Measurements from ENCODE around the gene UPK1A. TPM values are rescaled to one million over a fixed set of nuclear protein-coding genes. Genes with fewer than 3 reads are reported as not detected.

UPK1A gene
- polyA plus RNA-seq, 4 donors = 1.6 to 48.7 (median 31.6) TPM

Other genes starting within 250 kb of the UPK1A start
- gene FFAR2, start 218.3 kb upstream of the UPK1A start, polyA plus RNA-seq (ENCODE audit: insufficient read length in 4 of 4) = under 1 TPM; 0.21 to 0.37 (median 0.33) TPM
- under 1 TPM; 0.44 to 0.87 (median 0.63) TPM for gene KRTDAP, start 176.1 kb upstream of the UPK1A start, polyA plus RNA-seq (ENCODE audit: insufficient read length in 4 of 4)
- gene DMKN, start 152.9 kb upstream of the UPK1A start, polyA plus RNA-seq (ENCODE audit: insufficient read length in 4 of 4) = 10 to 100 TPM; 76.2 to 91.6 (median 82.7) TPM
- gene SBSN, start 138.2 kb upstream of the UPK1A start, polyA plus RNA-seq (ENCODE audit: insufficient read length in 4 of 4) = under 1 TPM in 2 of 4 donors, not detected in 2; 0.04 to 0.14 TPM
- not detected for gene GAPDHS, start 133.1 kb upstream of the UPK1A start, polyA plus RNA-seq (ENCODE audit: insufficient read length in 4 of 4)
- gene TMEM147, start 120.9 kb upstream of the UPK1A start, polyA plus RNA-seq (ENCODE audit: insufficient read length in 4 of 4) = 100 to 1,000 TPM in 1 of 4 donors, 10 to 100 TPM in 3; 87.8 to 113 (median 90.9) TPM
- under 1 TPM in 2 of 4 donors, not detected in 2; 0.05 to 0.10 TPM for gene ATP4A, start 102.9 kb upstream of the UPK1A start, polyA plus RNA-seq (ENCODE audit: insufficient read length in 4 of 4)
- not detected for gene PMIS2, start 80.3 kb upstream of the UPK1A start, polyA plus RNA-seq (ENCODE audit: insufficient read length in 4 of 4)
- gene HAUS5, start 53.8 kb upstream of the UPK1A start, polyA plus RNA-seq (ENCODE audit: insufficient read length in 4 of 4) = 10 to 100 TPM; 26.6 to 28.5 (median 27.3) TPM
- gene RBM42, start 37.5 kb upstream of the UPK1A start, polyA plus RNA-seq (ENCODE audit: insufficient read length in 4 of 4) = 10 to 100 TPM; 57.9 to 94.9 (median 60.8) TPM
- 1 to 10 TPM; 1.6 to 3.1 (median 1.7) TPM for gene ETV2, start 24.8 kb upstream of the UPK1A start, polyA plus RNA-seq (ENCODE audit: insufficient read length in 4 of 4)
- 100 to 1,000 TPM; 306 to 370 (median 344) TPM for gene COX6B1, start 18.2 kb upstream of the UPK1A start, polyA plus RNA-seq (ENCODE audit: insufficient read length in 4 of 4)
- under 1 TPM in 3 of 4 donors, not detected in 1; 0.37 to 0.51 (median 0.42) TPM for gene ZBTB32, start 38.0 kb downstream of the UPK1A start, polyA plus RNA-seq (ENCODE audit: insufficient read length in 4 of 4)
- 10 to 100 TPM; 28.1 to 36.6 (median 31.8) TPM for gene KMT2B, start 51.5 kb downstream of the UPK1A start, polyA plus RNA-seq (ENCODE audit: insufficient read length in 4 of 4)
- gene IGFLR1, start 75.9 kb downstream of the UPK1A start, polyA plus RNA-seq (ENCODE audit: insufficient read length in 4 of 4) = 1 to 10 TPM; 2.1 to 4.0 (median 2.9) TPM
- gene U2AF1L4, start 78.9 kb downstream of the UPK1A start, polyA plus RNA-seq (ENCODE audit: insufficient read length in 4 of 4) = 10 to 100 TPM; 15.6 to 19.8 (median 17.1) TPM
- gene PSENEN, start 79.1 kb downstream of the UPK1A start, polyA plus RNA-seq (ENCODE audit: insufficient read length in 4 of 4) = 10 to 100 TPM; 62.5 to 86.3 (median 68.7) TPM
- gene LIN37, start 82.1 kb downstream of the UPK1A start, polyA plus RNA-seq (ENCODE audit: insufficient read length in 4 of 4) = 10 to 100 TPM in 1 of 4 donors, 1 to 10 TPM in 3; 8.3 to 11.1 (median 9.4) TPM
- gene HSPB6, start 90.5 kb downstream of the UPK1A start, polyA plus RNA-seq (ENCODE audit: insufficient read length in 4 of 4) = 10 to 100 TPM; 26.2 to 30.4 (median 27.8) TPM
- gene PROSER3, start 91.7 kb downstream of the UPK1A start, polyA plus RNA-seq (ENCODE audit: insufficient read length in 4 of 4) = 10 to 100 TPM; 14.8 to 20.4 (median 16.5) TPM
- 10 to 100 TPM; 21.1 to 33.2 (median 23.7) TPM for gene ARHGAP33, start 109.0 kb downstream of the UPK1A start, polyA plus RNA-seq (ENCODE audit: insufficient read length in 4 of 4)
- gene PRODH2, start 146.3 kb downstream of the UPK1A start, polyA plus RNA-seq (ENCODE audit: insufficient read length in 4 of 4) = 10 to 100 TPM; 24.6 to 48.0 (median 32.4) TPM
- 100 to 1,000 TPM; 133 to 187 (median 153) TPM for gene NPHS1, start 186.0 kb downstream of the UPK1A start, polyA plus RNA-seq (ENCODE audit: insufficient read length in 4 of 4)
- 10 to 100 TPM; 10.1 to 14.6 (median 11.2) TPM for gene KIRREL2, start 190.4 kb downstream of the UPK1A start, polyA plus RNA-seq (ENCODE audit: insufficient read length in 4 of 4)
- 10 to 100 TPM; 23.6 to 33.2 (median 27.2) TPM for gene APLP1, start 202.1 kb downstream of the UPK1A start, polyA plus RNA-seq (ENCODE audit: insufficient read length in 4 of 4)
- gene NFKBID, start 234.0 kb downstream of the UPK1A start, polyA plus RNA-seq (ENCODE audit: insufficient read length in 4 of 4) = 1 to 10 TPM; 2.5 to 2.9 (median 2.6) TPM
- gene HCST, start 236.0 kb downstream of the UPK1A start, polyA plus RNA-seq (ENCODE audit: insufficient read length in 4 of 4) = 1 to 10 TPM; 2.7 to 3.2 (median 2.9) TPM
- 10 to 100 TPM in 1 of 4 donors, 1 to 10 TPM in 3; 8.4 to 12.6 (median 8.8) TPM for gene TYROBP, start 241.8 kb downstream of the UPK1A start, polyA plus RNA-seq (ENCODE audit: insufficient read length in 4 of 4)

Measured in right renal pelvis (tissue), 4 donors.